CD4-positive, alpha-beta T cell treated with Interferon alpha-2 for 1 hour (primary cell): ENCODE data around the gene IQCK.

Source experiments
- DNase-seq, 2 donors: peaks; one replicate each; pipeline ENCODE4 v3.0.0-alpha.2; 2020 to 2022

The IQCK gene

GRCh38 chr16:19808061-19808641 is 90.1 kb downstream of the IQCK start:
- no peak for DNase-seq

DNA sequence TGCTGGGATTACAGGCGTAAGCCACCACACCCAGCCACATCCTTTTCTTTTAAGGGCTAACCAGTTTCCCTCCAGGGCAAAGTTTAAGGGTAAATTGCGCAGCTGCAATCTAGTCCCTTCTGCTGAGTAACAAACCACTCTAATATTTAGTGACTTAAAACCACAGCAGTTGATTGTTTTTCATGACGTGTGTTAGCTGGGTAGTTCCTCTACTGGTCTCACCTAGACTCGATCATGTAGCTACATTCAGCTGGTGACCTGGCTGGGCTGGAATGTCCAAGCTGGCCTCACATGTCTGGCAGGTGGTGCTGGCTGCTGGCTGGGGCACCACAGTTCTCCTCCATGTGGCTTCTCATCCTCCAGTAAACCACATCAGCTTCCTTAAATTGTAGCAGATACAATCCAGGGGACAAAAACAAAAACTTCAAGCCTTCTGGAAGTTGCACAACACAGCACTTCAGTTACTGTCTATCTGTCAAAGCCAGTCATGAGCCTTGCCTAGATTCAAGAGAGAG is 91.1 kb downstream of the IQCK start:
- no peak for DNase-seq

DNA sequence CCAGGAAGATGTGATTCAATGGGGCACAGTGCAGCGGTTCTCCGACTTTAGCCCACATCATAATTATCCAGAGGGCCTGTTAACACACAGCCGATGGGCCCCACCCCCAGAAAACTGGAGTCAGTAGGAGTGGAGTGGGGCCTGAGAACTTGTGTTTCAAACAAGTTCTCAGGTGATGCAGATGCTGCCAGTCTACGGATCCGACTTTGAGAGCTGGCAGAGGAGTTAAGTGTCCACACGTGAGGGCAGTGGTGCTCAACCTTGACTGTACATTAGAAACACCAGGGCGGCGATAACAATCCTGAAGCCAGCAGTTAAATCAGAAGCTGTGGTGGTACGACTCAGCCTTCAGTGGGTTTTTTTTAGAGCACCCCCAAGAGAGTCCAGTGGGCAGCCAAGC is 91.6 kb downstream of the IQCK start:
- no peak for DNase-seq

GRCh38 chr16:19810817-19811731 is 93.0 kb downstream of the IQCK start:
- DNase-seq = no peak

- no peak for DNase-seq
Measured at GRCh38 chr16:19812986-19813385, 94.9 kb downstream of the IQCK start.

DNA sequence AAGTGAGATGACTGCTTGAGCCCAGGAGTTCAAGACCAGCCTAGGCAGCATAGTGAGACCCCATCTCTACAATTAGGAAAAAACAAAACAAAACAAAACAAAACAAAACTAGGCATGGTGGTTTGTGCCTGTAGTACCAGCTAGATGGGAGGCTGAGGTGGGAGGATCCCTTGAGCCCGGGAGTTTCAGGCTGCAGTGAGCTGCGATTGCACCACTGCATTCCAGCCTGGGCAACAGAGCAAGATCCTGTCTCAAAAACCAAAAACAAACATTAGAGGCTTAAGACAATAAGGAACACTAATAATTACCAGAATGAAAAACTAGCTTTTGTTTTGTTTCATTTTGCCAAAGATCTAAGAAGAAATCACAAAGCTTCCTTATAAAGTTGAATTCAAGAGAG is 97.3 kb downstream of the IQCK start:
- no peak for DNase-seq

DNA sequence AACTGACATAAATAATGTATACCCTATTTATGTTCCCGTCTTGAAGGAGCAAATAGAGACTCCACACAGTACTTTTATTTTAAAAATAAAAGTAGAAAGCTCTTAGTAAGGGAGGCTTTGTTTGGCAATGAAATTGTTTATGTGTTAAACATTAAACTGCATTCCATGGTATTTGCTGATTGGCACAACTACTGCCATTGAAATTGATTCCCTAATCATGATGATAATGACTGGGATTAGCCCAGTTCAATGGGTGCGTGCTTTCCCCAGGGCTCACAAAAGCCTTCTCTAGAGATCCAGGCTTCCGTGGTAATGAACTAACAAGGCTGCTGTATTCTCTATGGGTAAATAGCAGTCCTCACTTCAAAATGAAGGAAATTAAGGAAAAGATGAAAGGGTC is 99.1 kb downstream of the IQCK start:
- no peak for DNase-seq

DNA sequence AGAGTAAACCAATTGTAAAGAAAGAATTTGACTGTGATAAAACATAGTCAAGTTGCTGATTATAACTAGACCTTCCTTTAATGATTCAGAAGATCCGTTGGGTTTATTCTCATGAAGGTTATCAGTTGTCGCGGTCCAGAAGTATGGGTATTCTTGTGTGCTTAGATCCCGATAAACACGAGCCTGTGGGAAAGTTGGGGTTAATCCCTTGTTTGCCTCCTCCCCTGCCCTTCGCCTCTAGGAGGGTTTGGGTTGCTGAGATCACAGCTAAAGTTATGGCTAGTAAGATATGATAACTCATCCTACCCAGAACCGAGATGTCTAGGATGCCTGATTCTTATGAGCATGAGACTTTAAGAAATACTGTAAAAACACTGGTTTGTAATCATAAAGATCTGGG is 99.8 kb downstream of the IQCK start:
- no peak for DNase-seq

GRCh38 chr16:19822533-19822932 is 104.5 kb downstream of the IQCK start:
- no peak for DNase-seq

- no peak for DNase-seq
Measured at GRCh38 chr16:19823322-19823721, 105.3 kb downstream of the IQCK start.

GRCh38 chr16:19824216-19824615 is 106.1 kb downstream of the IQCK start:
- no peak for DNase-seq

GRCh38 chr16:19829844-19830692 is 112.0 kb downstream of the IQCK start:
- DNase-seq = no peak

DNA sequence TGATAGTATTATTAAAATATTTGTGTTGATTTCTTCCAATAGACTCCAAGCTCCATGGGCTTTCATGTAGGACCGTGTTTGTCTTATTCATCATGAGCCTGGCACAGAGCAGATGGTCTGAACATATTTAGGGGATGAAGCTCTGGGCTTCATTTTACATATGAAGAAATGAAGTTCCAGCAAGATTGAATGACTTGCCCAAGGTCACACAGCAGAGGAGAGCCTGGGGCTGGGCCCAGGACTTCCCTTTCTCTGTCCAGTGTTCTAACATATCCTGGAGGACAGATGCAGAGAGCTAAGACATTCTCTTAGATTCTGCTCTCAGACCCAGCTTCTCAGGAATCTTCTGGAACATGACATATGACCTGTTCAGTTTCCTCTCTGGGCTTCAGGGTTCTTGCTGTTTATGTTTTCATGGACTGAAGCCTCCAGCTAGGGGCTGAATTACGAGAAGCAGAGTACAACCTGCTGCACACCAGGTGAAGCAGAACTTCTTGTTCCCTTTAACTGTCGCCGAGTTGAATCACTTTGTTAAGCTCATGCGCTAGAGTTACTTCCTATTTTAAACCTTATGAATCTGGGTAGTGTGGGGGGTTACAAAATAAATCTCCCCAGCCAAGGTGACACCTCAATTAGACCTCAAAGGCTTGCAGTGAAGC is 113.0 kb downstream of the IQCK start:
- DNase-seq = no peak

DNA sequence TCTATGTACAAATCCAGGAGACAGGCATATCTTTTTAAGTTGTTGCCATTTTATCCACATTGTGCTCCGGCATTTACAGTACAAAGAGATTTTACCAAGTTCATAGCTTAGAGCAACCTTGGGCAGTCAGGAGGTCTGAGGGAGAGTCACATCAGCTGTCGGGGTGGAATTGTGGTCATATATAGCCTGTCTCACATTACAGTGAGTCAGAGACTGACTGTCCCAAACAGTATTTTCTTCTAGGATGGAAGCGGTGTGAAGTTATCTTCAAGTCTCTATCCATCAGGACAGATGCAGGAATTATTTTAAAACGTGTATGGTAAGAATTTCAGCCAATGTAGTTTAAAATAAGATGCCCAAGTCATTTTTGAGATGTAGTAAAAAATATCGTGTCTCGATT is 113.6 kb downstream of the IQCK start:
- no peak for DNase-seq

DNA sequence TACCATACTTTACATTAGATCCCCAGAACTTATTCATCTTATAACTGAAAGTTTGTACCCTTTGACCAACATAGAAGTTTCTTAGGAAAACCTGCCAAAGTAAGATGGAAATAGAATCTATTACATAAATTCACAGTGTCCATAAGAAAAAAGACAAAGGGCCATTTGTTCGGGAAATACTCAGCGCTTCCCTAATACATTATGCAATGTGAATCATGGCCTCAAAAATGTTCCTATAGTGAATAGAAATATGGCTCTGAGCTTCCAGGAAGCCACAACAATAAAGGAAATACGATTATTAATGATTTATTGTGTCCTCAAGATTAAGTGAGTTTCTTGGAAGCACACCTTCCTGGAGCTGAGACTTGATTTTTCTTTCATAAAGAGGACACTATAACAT is 115.1 kb downstream of the IQCK start:
- DNase-seq = no peak

DNA sequence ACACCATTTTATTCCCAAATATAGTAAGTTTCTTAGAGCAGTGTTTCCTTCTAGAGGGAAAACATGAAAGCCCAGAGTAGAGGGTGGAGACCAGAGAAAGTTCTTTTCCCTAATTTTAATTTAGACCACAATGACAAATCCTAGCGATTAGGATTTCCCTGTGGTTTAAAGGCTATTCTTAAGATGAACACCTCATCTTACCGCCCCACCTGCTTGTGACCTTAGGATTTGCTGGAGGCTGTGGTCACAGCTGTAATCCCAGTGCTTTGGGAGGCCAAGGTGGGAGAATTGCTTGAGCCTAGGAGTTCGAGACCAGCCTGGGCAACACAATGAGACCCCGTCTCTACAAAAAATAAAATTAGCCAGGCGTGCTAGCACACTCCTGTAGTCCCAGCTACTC is 115.5 kb downstream of the IQCK start:
- DNase-seq = no peak

DNA sequence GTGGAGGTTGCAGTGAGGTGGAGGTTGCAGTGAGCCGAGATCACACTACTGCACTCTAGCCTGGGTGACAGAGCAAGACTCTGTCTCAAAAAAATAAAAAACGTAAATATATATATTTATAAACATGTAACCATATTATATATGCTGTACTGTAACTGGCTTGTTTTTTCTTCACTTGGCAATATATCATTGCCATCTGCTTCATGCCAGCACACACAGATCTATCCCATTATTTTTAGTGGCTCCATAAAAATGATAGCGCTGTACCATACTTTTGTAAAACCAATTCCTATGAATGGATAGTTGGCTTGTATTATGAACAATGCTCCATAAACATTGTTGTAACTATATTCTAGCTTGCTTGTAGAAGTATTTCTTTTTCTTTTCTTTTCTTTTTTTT is 117.1 kb downstream of the IQCK start:
- DNase-seq = no peak

DNA sequence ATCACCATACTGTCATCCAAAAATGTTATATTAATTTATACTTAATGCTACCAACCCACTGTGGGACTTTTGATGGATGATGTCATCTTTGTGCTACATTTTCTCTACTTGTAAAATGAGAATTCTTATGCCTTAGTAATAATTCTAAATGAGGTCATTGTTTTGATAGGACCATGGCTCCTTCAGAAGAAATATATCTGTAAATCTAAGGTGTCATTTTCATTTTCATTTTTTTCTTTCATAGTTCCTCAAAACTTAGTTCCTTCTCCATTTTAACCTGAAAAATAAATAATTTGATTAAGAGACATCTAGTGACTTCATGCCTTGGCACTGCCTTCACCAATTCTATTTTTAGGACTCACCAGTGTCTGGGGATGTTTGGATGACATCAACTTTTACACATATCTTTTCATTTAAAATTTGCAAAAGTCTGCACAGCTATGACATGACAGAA is 117.9 kb downstream of the IQCK start:
- no peak for DNase-seq

DNA sequence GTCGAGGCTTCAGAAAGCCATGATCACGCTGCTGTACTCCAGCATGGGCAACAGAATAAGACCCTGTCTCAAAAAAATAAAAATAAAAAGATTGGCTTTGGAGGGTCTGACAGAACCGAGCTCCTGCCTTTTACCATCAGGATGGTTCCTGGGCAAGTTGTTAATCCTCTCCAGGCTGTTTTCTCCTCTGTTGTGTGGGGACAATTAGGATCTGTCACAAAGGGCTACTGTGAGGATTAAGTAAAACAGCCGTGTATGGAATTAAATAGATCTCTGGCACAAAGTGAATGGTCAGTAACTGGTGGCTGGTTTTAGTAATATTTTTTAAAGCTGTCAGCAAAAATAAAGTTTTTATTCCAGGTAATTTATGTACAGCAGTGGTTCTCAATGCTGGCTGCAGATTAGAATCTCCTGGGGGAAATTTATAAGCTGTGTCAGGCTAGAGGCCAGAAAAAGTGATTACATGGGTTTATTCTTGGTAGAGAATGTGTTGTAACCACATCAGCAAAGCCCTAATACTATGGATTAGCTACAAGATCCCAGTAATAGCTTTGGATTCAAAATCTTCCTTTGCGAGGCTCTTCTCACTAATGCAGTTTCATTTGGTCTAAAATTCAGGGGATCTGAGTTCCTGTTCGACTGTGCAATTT is 119.4 kb downstream of the IQCK start:
- no peak for DNase-seq

DNA sequence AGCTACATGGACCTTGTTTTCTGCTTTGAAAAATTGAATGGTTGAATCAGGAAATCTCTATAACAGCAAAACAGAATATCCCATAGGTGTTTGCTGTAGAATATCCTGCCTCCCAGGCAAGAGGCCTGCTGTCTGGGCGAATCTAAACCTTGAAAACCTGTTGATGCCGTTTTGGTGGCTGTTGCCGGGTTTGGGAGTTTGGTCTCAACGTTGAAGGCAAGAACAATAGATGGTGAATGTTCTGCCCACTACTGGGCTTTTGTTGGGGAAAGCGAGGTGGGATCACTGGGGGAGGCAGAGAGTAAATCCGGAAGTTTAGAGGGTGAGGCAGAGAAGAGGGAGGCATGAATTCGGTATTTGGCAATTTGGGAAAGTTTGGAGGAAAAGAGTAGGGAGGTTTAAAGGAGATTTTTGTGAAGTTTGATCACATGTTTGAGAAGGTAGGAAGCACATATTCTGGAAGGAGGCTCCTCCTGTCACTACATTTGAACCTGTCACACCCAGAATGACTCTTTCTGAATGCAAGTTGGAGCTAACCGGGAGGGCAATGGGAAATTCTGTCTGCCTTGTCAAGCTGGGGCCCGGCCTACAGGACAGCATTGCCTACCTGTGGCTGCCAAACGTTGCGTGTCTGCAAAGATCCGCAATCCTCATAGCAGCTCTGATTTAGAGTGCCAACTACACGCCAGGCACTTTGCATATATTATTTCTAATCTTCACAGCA is 120.1 kb downstream of the IQCK start:
- no peak for DNase-seq

DNA sequence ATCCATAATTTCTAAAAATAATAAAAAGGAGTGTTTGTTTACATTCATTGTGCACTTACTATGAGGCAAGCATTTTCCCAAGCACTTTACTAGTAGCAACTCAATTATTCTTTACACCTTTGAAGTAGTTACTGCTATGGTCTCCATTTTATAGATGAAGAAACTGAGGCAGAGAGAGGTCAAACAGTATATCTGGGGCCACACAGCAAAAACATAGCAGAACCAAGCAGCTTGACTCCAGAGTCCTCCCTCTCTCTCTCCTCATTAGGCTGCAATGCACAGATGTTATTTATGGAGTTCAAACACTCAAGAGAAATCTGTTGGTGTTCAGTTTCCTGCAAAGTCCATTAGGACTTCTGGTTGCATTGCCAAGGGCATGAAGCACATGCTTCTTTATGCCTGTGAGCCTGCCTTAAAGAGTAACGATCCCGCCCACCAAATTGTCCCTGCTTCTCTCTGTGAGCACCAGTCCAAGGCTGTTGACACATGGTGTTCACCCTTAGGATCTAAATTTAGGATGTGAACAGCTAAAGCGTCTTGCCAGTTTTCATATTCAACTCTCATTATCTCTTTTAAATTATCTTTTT is 122.5 kb downstream of the IQCK start:
- DNase-seq = no peak
